HG03354 (cell line): ENCODE measurements around the gene RAF1.
"Not testable (repeated sequence)": the region's sequence is repeated elsewhere in the genome, so short reads cannot be mapped to it uniquely, and the experiment has no call there.

Experiments
- ATAC-seq: cut with Tn5 transposase; IDR thresholded peaks from one replicate; pipeline ENCODE4 v1.9.1; 2021; ENCODE audit warnings: mild to moderate bottlenecking; ENCODE audit not compliant: unreplicated experiment, poor library complexity, severe bottlenecking

RAF1 gene

DNA sequence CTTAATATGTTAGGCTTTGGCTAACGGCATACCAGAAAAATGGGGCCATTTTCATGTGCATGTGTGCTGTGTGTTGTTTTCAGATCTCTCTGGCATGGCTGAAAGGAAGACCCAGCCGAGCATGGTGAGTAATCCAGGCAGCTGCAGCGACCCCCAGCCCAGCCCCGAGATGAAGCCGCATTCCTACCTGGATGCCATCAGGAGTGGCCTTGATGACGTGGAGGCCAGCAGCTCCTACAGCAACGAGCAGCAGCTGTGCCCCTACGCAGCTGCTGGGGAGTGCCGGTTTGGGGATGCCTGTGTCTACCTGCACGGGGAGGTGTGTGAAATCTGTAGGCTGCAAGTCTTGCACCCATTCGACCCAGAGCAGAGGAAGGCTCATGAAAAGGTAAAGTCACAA, 91.9 kb downstream of the RAF1 start:
- no peak for ATAC-seq

- ATAC-seq = no peak
Observed at GRCh38 chr3:12569836-12570235, 94.1 kb downstream of the RAF1 start.

- ATAC-seq = no peak
Observed at GRCh38 chr3:12568747-12569146, 95.2 kb downstream of the RAF1 start.

GRCh38 chr3:12566976-12567375, 96.9 kb downstream of the RAF1 start:
- no peak for ATAC-seq

- ATAC-seq = no peak
Observed at GRCh38 chr3:12562451-12562850, 101.5 kb downstream of the RAF1 start.

DNA sequence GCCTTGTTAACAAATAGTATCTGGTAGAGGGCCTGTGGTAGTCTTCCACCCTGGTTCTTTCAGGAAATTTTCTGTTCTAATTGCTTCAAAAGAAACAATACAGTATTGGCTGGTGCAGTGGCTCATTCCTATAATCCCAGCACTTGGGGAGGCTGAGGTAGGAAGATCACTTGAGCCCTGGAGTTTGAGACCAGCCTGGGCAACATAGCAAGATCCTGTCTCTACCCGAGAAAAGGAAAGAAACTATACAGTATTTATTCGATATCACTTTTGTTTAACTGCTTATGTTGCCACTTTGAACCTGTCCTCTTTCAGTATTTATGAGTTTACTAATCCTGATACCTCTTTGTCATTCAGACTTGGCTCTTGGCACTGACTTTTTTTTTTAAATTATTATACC, 102.5 kb downstream of the RAF1 start:
- no peak for ATAC-seq

DNA sequence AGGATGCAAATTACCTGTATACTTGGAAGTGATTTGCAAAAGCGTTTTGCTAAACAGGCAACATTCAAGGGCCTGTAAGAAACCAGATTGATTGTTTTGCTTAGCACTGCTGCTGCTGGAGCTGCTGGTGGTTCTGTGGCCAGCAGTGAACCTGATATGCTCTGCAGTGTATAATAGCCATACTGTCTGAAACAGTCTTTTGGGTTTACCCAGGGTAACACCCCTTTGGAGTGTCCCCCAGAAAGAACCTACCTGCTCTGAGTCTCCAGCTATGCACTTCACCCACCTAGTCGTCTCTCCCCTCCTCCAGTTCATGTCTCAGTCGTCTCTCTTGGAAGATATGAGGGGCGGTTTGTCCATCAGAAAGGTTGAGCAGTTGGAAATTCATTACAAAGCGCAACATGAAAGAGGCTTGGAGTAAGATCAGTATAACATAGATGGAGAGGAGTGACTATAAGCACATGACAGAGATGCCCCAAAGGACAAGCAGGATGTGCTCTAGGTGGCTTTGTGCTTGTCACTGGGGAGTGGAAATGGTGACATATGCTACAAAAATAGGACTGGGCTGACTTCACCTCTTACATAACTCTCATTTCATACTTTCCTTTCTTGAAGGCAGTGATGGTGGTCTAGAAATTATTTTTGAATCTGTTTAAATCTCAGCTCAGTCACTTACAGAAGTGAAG, 103.3 kb downstream of the RAF1 start:
- peak; percentile 37 for ATAC-seq

DNA sequence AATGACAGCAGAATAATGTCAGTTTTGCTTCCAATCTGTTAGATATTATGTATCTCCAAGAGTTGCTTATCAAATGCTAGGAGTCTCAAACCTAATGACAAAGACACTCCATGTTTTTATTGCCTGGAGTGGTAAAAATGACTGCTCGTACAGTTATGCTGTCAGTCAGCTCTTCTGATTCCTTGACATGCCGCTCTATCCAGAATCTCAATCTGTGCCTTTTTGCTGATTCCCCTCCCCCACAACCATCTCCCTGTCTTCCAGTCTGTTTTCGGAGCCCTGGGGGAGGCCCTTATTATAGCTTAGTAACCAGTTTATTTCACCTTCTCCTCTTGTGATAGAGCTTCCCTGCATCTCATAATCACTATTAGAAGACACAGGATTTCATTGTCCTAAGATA, 104.4 kb downstream of the RAF1 start:
- ATAC-seq = no peak

DNA sequence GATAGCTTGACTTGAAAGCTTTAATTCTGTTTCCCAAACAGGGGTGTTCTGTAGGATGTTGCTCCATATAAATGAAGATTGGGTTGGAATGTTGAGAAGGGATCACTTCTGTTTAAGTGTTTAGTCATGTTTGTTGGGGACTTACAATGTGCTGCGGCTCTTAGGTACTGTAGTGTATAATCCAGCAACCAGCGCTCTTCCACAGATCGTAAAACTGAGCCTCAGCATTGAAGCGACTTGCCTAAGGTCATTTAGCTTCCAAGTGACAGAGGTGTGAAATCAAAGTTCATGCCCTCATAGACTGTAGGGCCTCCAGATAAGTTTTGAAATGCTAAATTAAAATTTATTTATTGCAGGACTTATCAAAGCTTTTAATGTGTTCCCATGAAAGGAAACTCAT, 105.2 kb downstream of the RAF1 start:
- ATAC-seq = no peak

DNA sequence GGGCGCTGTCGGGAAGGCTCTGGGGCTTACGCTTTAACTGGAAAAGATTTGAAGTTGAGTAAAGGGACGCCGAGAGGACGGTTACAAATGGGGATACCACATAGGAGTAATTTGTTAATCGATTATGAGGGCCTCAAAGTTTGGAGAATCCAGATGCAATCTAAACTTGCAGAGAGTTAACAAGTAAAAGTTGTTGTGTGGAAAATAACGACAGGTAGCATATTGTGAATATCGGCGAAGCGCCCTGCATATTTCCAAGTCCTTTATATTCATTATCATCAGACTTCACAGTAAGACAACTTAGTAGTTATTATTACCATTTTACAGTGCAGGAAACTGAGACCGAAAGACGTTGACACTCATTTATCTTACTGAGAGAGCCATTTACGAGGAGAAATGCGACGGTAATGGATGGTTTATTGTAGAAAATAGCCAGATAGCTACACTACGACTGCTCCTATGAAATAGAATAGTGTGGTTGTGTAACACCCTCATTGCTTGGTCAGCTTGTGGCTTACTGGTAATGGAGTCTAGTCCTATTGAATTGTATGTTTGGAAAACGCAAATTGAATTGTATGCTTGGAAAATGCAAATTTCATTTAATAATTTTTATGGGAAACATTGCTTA, 106.3 kb downstream of the RAF1 start:
- ATAC-seq = no peak

GRCh38 chr3:12556690-12557472, 107.0 kb downstream of the RAF1 start, which contains the start of gene MKRN2:
TSS of gene MKRN2 (plus strand) at chr3:12557087. CDS start at chr3:12557151, 64 bp downstream.
- peak; percentile 87 for ATAC-seq

- no peak for ATAC-seq
Observed at GRCh38 chr3:12556314-12556689, 107.6 kb downstream of the RAF1 start.

- no peak for ATAC-seq
Observed at GRCh38 chr3:12553921-12554391, 110.0 kb downstream of the RAF1 start.

DNA sequence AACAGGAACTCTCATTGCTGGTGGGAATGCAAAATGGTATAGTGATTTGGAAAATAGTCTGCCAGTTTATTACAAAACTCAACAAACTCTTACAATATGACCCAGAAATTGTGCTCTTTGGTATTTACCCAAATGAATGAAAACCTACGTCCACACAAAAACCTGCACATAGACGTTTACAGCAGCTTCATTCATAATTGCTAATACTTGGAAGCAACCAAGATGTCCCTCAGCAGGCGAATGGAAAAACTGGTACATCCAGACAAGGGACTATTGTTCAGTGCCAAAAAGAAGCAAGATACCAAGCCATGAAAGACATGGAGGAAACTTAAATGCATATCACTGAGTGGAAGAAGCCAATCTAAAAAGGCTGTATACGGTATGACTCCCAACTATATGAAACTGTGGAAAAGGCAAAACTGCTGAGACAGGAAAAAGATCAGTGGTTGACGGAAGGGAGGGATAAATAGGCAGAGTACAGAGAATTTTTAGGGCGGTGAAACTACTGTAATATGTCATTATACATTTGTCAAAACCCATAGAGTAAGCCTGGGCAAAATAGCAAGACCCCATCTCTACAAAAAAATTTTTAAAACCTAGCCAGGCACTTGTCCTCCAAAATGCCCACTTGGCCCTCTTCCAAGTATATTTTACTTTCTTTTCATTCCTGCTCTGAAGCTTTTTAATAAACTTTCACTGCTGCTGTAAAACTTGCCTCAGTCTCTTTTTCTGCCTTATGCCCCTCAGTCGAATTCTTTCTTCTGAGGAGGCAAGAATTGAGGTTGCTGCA, 113.8 kb downstream of the RAF1 start:
- ATAC-seq = no peak

DNA sequence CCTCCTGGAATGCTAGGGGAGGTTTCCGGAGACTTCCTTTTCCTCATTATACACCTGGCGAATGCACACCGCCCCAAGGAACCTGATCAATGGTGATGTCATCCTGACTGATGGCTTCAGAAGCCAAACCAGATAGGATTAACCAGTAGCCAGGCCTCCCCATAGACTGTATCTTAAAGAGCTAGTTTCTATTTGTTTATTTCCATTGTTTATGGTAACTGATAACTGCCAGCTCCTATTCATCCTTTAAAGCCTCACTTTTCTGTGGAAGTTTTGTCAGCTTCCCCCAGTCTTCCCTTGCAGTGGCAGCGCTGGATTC, 118.5 kb downstream of the RAF1 start, which contains the start of gene MKRN2OS:
Gene MKRN2OS (minus strand): TSS at position 27 of the 319 bp plus-strand sequence. CDS start 35 bp downstream, outside the sequence.
- ATAC-seq = no peak

DNA sequence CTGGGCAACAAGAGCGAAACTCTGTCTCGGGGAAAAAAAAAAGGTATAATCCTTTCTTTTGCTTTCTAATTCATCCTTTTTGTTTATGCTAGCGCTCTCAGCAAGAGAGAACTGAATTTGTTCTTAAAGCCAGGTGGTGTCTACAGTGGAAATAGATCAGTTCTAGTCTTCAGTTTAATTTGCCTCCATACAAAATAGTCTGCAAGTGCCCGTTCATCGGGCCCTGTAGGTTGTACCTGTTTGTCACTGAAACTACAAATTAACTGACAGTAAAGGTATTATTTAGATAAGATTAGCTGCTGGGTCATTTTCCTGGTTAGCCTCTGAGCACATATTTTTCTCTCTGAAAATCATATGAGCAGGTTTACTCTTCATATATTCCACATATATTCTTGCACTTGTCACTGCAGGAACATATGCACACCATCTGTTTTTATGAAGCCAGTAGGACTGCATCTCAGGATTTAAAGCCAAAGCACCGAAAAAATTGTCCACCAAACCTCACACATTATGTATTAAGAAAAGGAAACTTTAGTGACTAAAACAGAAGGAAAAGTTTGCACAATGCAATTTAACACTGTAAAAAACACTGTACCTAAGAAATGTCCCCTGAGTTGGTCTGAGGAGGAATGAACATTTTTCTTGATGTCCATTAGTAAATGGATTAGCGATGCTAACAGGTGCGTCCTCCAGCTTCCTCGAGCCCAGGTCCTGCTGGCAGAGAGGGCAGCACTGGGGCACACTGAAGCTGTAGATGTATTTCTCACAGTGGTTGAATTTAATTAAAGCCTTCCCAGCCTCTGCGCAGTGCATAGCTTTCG, 119.1 kb downstream of the RAF1 start:
- no peak for ATAC-seq

DNA sequence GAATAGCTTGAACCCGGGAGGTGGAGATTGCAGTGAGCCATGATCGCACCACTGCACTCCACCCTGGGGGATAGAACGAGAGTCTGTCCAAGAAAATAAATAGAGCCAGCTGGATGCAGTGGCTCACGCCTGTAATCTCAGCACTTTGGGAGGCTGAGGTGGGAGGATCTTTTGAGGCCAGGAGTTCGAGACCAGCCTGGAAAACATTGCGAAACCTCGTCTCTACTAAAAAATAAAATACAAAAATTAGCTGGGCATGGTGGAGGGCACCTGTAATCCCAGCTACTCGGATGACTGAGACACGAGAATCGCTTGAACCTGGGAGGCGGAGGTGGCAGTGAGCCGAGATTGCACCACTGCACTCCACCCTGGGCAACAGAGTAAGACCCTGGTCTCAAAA, 120.4 kb downstream of the RAF1 start:
- ATAC-seq = not testable (repeated sequence)

DNA sequence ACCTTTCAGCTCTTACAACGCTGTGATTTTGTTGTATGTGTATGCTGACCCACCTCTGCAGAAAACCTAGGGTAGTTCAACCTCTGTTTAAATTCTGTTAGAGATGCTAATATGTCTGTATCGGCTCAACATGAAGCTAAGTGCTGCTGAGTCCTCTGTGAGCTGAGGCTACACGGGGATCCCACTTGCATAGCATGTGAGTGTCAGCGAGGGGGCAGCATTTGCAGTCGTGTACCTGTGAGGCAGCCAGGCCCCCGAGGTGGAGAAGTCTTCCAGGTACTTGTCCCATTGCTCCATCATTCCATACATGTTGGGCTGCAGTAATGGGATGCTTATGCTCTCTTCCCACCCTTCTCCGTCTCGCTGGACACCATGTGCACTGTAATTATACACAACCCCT, 122.3 kb downstream of the RAF1 start:
- ATAC-seq = no peak

DNA sequence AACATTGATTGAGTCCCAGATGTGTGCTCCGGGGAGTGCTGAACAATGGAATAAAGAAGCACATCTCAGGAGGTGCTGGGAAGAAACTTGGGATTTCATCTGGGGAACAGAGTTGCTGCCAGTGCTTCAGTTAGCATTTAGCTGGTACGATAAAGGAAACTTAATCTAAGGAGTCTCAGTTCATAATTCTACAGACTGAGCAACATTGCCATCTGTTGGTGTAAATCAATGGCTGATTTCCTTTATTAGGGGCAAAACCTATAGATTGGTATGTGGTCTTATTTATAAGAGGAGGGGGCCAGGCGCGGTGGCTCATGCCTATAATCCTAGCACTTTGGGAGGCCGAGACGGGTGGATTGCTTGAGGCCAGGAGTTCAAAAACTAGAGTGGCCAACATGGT, 127.5 kb downstream of the RAF1 start:
- no peak for ATAC-seq
